GM10248 (cell line): Measurements from ENCODE around the gene CDH12.
"Not testable (repeated sequence)": the region's sequence is repeated elsewhere in the genome, so short reads cannot be mapped to it uniquely, and the experiment has no call there.

Experiments
- CTCF ChIA-PET: fragments of 300-600 bp; sonication (Branson Sonifier 250); formaldehyde crosslinking; extraction: SDS; loops from one replicate; lab custom pipeline; 2021; ENCODE audit warnings: antibody characterized with exemption; lab: Yijun Ruan, JAX
- POLR2A ChIA-PET: fragments of 350-650 bp; sonication (Branson Sonifier 250); formaldehyde crosslinking; extraction: SDS; loops from one replicate; lab custom pipeline; 2020; ENCODE audit warnings: antibody characterized with exemption; lab: Yijun Ruan, JAX
- DNase-seq: peaks from one replicate; pipeline ENCODE4 v3.0.0; 2012; ENCODE audit errors: extremely low spot score
- TF ChIP-seq, protein P1 (sequence below): IDR thresholded peaks from 2 replicates; pipeline ENCODE4 v1.5.1; 2012; ENCODE audit warnings: mild to moderate bottlenecking, low read depth; ENCODE audit errors: extremely low read depth, missing control alignments, control extremely low read depth

CDH12 gene

GRCh38 chr5:22277006-22277405 lies 576.1 kb downstream of the CDH12 start:
- TF ChIP-seq, protein P1, sequence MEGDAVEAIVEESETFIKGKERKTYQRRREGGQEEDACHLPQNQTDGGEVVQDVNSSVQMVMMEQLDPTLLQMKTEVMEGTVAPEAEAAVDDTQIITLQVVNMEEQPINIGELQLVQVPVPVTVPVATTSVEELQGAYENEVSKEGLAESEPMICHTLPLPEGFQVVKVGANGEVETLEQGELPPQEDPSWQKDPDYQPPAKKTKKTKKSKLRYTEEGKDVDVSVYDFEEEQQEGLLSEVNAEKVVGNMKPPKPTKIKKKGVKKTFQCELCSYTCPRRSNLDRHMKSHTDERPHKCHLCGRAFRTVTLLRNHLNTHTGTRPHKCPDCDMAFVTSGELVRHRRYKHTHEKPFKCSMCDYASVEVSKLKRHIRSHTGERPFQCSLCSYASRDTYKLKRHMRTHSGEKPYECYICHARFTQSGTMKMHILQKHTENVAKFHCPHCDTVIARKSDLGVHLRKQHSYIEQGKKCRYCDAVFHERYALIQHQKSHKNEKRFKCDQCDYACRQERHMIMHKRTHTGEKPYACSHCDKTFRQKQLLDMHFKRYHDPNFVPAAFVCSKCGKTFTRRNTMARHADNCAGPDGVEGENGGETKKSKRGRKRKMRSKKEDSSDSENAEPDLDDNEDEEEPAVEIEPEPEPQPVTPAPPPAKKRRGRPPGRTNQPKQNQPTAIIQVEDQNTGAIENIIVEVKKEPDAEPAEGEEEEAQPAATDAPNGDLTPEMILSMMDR = no peak
- ChIA-PET CTCF (interaction anchor here (1.0 to 1.5 kb wide), 3 partner anchors 10 to 24 kb away, joined by 3 read pairs; no protein-coding TSS in a partner anchor), POLR2A (no interaction called here)
- DNase-seq = no peak

- POLR2A ChIA-PET, DNase-seq: not testable (repeated sequence)
- CTCF ChIA-PET = interaction anchor here (0.8 to 1.6 kb wide), 2 partner anchors 15 to 347 kb away, joined by 3 read pairs; no protein-coding TSS in a partner anchor
Observed at GRCh38 chr5:22265855-22266254, 587.3 kb downstream of the CDH12 start.

GRCh38 chr5:22258139-22258538 lies 595.0 kb downstream of the CDH12 start:
- ChIA-PET CTCF (no interaction called here), POLR2A (no interaction called here)
- no peak for DNase-seq
- TF ChIP-seq, protein P1 = no peak

GRCh38 chr5:22250528-22250927 lies 602.6 kb downstream of the CDH12 start:
- TF ChIP-seq, protein P1 = no peak
- no peak for DNase-seq
- ChIA-PET POLR2A (no interaction called here), CTCF (interaction anchor here (1.6 kb wide), 1 partner anchor 16 kb away, joined by 3 read pairs; no protein-coding TSS in a partner anchor)

DNA sequence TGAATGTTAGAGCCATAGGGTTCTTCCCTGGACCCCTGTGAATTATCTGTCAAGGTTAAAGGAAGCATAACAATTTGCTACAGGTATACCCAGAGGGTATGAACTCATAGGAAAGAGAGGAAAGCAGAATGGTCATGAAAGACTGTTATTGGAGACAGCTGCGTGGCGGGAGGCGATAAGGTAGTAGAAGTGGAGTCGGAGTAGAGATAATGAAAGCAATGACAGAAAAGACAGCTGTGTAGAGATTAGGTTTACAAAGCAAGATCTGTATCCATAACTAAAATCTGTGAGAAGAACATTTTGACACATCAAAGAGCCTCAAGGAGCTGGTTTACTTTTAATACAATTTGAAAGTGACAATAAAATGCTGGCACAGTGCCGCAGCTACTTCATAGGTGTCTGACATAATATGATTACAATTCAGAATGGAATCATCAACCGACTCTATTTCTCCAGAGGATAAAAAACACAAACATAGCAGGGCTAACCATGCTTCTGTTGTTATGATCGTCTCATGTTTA lies 603.9 kb downstream of the CDH12 start:
- TF ChIP-seq, protein P1 = no peak
- ChIA-PET CTCF (no interaction called here), POLR2A (no interaction called here)
- no peak for DNase-seq

DNA sequence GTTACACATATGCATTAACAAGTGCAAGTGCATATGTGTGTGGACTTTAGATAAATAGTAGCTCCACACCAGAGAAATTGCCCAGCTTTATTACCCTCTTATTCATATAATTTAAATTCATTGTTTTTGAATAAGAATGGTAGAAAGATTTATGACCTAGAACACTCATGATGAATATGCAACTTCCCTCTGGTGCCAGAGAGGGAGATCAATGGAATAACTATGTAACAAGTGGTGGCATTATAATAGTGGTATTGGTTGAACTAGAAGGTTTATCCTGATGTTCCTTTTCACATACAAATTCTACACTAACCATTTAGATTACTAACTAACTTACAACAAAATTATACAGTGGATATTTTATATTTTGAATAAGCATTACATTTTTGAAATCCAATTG lies 607.4 kb downstream of the CDH12 start:
- ChIA-PET POLR2A (no interaction called here), CTCF (no interaction called here)
- TF ChIP-seq, protein P1 = no peak
- DNase-seq = no peak

DNA sequence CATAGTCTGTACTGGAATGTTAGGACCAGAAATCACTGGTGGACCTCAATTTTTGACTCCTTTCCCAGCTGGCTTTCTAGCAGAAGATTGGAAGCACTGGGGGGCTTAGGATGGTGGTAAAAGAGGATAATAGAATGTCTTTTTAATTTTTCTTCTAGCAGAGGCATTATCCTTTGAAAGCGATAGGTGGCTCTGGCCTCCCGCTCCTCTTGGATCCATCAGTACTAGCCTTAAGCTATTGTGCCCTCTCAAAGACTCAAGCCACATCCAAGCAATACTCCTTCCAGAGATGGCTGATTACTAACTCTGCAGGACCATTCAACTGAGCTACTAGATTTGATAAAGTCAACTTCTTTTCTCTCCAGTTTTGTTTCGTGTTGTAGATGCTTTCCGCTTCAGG lies 610.6 kb downstream of the CDH12 start:
- TF ChIP-seq, protein P1 = no peak
- ChIA-PET POLR2A (no interaction called here), CTCF (no interaction called here)
- no peak for DNase-seq
